Keratinocyte (primary cell): ENCODE measurements around the gene FGF12.

ENCODE experiments used
- CTCF ChIP-seq, 3 experiments: IDR thresholded peaks in 1 of 3; conservative IDR thresholded peaks in 1 of 3; optimal IDR thresholded peaks in 1 of 3; 2 replicates in 2 of 3; 3 replicates in 1 of 3; pipeline versions ENCODE3 to v1.5.1; 2011; ENCODE audit warnings: low read length in 3 of 3, mild to moderate bottlenecking in 3 of 3, moderate library complexity in 2 of 3, control low read depth in 1 of 3, inconsistent platforms in 1 of 3; ENCODE audit not compliant: insufficient read depth in 2 of 3; ENCODE audit errors: extremely low read depth in 1 of 3
- EZH2 ChIP-seq: IDR thresholded peaks from one replicate; pipeline ENCODE4 v1.6.1; 2012; ENCODE audit warnings: inconsistent platforms, mild to moderate bottlenecking, low read length, moderate library complexity

GRCh38 chr3:192299921-192300320 lies 427.4 kb downstream of the FGF12 start:
- TF ChIP-seq CTCF (optimal IDR thresholded peaks at IDR 0.05 in 1 of 3, IDR thresholded peaks at IDR 0.05 in 1 of 3, conservative IDR thresholded peaks at IDR 0.05 in 1 of 3; ENCODE audit: extremely low read depth in 1 of 3, insufficient read depth in 2 of 3, low read length in 3 of 3) (no peak), EZH2 (no peak)
